ENCODE data around the gene BACE1.
A peak's percentile ranks its signal among the peaks of the same experiment; 100 is the strongest.
"Not testable (repeated sequence)": the region's sequence is repeated elsewhere in the genome, so short reads cannot be mapped to it uniquely, and the experiment has no call there.

Gene BACE1

GRCh38 chr11:117335399-117335798, 19.3 kb upstream of the BACE1 start:
- H3K4me3 ChIP-seq (ENCODE audit: low read length): no peak overlapping the region
- TF ChIP-seq, protein P1, sequence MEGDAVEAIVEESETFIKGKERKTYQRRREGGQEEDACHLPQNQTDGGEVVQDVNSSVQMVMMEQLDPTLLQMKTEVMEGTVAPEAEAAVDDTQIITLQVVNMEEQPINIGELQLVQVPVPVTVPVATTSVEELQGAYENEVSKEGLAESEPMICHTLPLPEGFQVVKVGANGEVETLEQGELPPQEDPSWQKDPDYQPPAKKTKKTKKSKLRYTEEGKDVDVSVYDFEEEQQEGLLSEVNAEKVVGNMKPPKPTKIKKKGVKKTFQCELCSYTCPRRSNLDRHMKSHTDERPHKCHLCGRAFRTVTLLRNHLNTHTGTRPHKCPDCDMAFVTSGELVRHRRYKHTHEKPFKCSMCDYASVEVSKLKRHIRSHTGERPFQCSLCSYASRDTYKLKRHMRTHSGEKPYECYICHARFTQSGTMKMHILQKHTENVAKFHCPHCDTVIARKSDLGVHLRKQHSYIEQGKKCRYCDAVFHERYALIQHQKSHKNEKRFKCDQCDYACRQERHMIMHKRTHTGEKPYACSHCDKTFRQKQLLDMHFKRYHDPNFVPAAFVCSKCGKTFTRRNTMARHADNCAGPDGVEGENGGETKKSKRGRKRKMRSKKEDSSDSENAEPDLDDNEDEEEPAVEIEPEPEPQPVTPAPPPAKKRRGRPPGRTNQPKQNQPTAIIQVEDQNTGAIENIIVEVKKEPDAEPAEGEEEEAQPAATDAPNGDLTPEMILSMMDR (IDR thresholded peaks at IDR 0.05; ENCODE audit: insufficient read depth, low read depth, low read length, missing control alignments): no peak
- DNase-seq (ENCODE audit: low read depth): no peak

DNA sequence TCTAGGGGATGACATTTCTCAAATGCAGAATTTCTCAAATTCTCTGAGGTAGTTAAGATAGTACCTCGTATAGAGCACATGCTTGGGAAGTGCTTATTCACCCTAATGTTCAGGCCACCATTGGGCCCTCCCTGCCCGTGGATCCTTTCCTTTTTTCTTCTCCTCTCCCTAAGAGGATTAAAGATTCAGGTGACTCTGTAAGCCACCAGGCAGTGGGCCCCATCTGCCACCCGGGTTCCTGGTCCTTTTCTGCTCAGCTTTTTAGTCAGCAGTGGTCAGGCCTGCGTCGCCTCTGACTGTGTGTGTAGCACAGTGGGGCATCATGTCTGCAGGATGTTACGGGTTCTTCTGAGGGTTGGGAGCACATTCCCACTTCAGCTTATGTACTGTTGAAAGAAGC, 18.8 kb upstream of the BACE1 start:
- TF ChIP-seq, protein P1 (IDR thresholded peaks at IDR 0.05; ENCODE audit: insufficient read depth, low read depth, low read length, missing control alignments): no peak
- DNase-seq (ENCODE audit: low read depth): no peak
- no peak overlapping the region for H3K4me3 ChIP-seq (ENCODE audit: low read length)

DNA sequence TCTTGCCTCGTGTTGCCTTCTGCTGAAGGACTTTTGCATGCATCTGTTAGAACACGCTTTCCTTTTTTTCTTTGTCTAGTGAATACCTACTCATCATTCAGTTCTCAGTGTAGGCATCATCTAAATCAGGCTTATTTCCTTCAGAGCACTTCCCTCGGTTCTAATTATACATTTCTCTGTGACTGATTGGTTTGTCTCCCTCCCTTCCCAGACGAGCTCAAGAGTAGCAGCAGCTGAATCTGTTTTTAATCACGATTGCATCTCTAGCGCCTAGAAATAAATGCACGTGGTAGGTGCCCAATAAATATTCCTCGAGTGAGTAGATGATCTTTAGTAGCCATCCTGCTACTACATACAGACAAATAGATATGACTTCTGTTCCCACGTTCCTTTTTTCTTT, 17.9 kb upstream of the BACE1 start:
- H3K4me3 ChIP-seq (ENCODE audit: low read length): no peak overlapping the region
- no peak for DNase-seq (ENCODE audit: low read depth)
- TF ChIP-seq, protein P1 (IDR thresholded peaks at IDR 0.05; ENCODE audit: insufficient read depth, low read depth, low read length, missing control alignments): no peak

GRCh38 chr11:117332843-117333242, 16.8 kb upstream of the BACE1 start:
- no peak overlapping the region for H3K4me3 ChIP-seq (ENCODE audit: low read length)
- no peak for DNase-seq (ENCODE audit: low read depth)
- TF ChIP-seq, protein P1 (IDR thresholded peaks at IDR 0.05; ENCODE audit: insufficient read depth, low read depth, low read length, missing control alignments): no peak

GRCh38 chr11:117328375-117329010, 12.4 kb upstream of the BACE1 start:
- H3K4me3 ChIP-seq (ENCODE audit: low read length): peak overlapping the region; percentile 85
- TF ChIP-seq, protein P1 (IDR thresholded peaks at IDR 0.05; ENCODE audit: insufficient read depth, low read depth, low read length, missing control alignments): no peak
- peak; percentile 60 for DNase-seq (ENCODE audit: low read depth)

DNA sequence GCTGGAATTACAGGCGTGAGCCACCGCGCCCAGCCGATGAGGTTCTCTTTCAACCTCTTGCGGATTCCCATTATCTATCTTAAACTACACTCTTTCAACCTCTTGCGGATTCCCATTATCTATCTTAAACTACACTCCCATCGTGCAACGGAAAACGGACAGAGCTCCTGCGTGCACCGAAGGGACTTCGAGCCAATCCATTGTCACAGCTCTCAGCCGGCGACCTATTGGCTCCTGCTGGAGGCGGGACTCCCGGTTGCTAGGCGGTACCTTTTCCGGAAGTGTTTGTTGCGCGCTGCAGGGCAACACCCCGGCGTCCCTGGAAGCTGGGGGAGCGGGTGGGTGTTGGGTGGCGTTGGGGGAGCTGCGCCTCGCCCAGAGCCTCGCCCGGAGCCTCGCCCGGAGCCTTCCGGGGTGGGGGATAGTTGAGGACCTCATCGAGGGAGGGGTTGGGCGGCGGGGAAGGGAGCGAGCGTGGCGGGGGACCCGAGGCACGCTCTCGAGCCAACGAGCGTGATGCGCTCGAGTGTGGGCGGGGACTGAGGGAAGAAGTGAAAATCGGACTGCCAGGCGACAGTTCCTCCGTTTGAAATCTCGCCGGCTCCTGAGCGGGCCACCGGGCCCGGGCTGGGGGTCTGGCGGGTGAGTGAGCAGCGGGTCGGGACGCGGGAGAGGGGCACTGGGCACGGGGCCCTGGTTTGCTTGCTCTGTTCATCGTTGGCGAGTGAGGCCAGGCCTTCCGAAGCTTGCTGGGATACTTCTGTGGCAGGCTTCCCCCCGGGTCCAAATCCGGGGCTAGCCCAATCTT, 11.7 kb upstream of the BACE1 start, which contains the start of gene CEP164:
Gene CEP164 (plus strand): TSS at position 288 of the 808 bp plus-strand sequence. CDS start 10,733 bp downstream, outside the sequence.
- peak; percentile 97 for DNase-seq (ENCODE audit: low read depth)
- TF ChIP-seq, protein P1 (IDR thresholded peaks at IDR 0.05; ENCODE audit: insufficient read depth, low read depth, low read length, missing control alignments): no peak
- H3K4me3 ChIP-seq (ENCODE audit: low read length): peak within 1 kb of the TSS; percentile 85

DNA sequence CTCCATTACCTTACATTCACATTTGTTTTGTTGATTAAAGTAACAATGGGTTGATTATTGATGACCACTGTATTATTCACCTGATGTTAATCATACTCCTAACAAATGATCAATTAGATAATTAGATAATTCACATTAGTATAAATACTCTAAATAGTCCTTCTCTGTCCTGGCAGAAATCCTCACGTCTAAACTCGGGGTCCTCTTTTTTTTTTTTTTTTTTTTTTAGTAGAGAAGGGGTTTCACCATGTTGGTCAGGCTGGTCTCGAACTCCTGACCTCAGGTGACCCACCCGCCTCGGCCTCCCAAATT, 11.2 kb upstream of the BACE1 start:
- not testable (repeated sequence) for DNase-seq (ENCODE audit: low read depth)
- peak overlapping the region; percentile 85 for H3K4me3 ChIP-seq (ENCODE audit: low read length)

All from epithelial cell of esophagus (primary cell).